Measurements from ENCODE around the gene CCDC89.

The CCDC89 gene

GRCh38 chr11:85705800-85706199, 19.8 kb upstream of the CCDC89 start:
- TF ChIP-seq ZFX (IDR thresholded peaks at IDR 0.05; ENCODE audit: borderline replicate concordance), result no peak
- TF ChIP-seq, protein P1, sequence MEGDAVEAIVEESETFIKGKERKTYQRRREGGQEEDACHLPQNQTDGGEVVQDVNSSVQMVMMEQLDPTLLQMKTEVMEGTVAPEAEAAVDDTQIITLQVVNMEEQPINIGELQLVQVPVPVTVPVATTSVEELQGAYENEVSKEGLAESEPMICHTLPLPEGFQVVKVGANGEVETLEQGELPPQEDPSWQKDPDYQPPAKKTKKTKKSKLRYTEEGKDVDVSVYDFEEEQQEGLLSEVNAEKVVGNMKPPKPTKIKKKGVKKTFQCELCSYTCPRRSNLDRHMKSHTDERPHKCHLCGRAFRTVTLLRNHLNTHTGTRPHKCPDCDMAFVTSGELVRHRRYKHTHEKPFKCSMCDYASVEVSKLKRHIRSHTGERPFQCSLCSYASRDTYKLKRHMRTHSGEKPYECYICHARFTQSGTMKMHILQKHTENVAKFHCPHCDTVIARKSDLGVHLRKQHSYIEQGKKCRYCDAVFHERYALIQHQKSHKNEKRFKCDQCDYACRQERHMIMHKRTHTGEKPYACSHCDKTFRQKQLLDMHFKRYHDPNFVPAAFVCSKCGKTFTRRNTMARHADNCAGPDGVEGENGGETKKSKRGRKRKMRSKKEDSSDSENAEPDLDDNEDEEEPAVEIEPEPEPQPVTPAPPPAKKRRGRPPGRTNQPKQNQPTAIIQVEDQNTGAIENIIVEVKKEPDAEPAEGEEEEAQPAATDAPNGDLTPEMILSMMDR (IDR thresholded peaks at IDR 0.05), result no peak
- H3K27ac ChIP-seq, result no peak overlapping the region

GRCh38 chr11:85704967-85705366, 19.0 kb upstream of the CCDC89 start:
- no peak for TF ChIP-seq ZFX (IDR thresholded peaks at IDR 0.05; ENCODE audit: borderline replicate concordance)
- TF ChIP-seq, protein P1 (IDR thresholded peaks at IDR 0.05), result no peak
- no peak overlapping the region for H3K27ac ChIP-seq

DNA sequence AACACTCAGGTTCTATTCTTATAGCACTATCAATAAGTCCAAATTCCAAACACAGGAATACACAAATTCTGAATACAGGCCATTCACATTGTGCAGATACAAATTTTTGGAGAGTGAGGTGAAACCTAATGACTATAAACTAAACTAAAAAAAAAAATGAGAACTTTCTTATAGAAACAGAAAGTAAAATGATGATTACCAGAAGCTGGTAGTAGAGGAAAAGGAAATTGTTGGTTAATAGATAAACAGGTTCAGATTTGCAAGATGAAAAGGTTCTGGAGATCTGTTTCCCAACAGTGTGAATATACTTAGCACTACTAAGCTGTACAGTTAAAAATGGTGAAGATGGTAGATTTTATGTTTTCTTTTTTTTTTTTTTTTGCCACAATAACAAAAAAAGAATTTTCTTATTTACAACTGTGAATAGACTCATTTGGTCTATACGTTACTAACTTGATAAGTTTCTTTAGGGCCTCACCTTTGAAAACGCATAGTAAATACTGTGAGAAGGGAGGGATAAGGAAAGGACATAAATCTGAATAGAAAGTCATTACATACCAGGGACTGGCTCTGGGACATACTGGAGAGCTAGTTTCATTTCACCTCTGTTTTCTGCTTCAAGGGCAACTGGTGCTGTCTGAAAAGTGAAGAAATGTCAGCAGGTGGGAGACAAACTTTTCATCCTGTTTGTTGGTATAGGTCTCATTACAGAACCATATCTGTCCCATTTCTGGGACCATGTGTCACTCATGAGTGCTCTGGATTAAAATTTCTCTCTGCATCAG, 14.2 kb upstream of the CCDC89 start:
- H3K27ac ChIP-seq, result no peak overlapping the region
- no peak for TF ChIP-seq ZFX (IDR thresholded peaks at IDR 0.05; ENCODE audit: borderline replicate concordance)
- TF ChIP-seq, protein P1 (IDR thresholded peaks at IDR 0.05), result no peak

- TF ChIP-seq ZFX (IDR thresholded peaks at IDR 0.05; ENCODE audit: borderline replicate concordance), result no peak
- TF ChIP-seq, protein P1 (IDR thresholded peaks at IDR 0.05), result no peak
- no peak overlapping the region for H3K27ac ChIP-seq
These were observed 12.2 kb upstream of the CCDC89 start for GRCh38 chr11:85698195-85698594.

DNA sequence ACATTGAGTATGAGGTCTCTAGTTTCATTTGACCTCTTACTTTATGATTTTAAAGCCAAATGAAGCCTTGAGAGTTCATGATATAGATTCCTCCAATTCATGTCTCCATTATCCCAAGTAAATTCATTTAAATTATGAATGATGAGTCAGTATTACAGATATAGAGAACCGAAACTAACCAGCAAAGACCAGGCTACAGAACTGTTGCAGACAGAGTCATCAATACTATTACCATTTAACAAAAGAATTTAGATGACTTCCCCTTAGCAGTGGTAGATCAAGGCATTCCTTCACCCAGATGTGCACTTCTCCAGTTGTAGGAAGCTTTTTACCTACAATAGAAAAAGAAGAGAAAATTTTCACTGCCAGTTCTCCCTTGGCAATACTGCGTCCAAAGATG, 11.8 kb upstream of the CCDC89 start:
- H3K27ac ChIP-seq, result no peak overlapping the region
- TF ChIP-seq, protein P1 (IDR thresholded peaks at IDR 0.05), result no peak
- no peak for TF ChIP-seq ZFX (IDR thresholded peaks at IDR 0.05; ENCODE audit: borderline replicate concordance)

GRCh38 chr11:85695546-85695945, 9.6 kb upstream of the CCDC89 start:
- no peak overlapping the region for H3K27ac ChIP-seq
- TF ChIP-seq, protein P1 (IDR thresholded peaks at IDR 0.05), result no peak
- no peak for TF ChIP-seq ZFX (IDR thresholded peaks at IDR 0.05; ENCODE audit: borderline replicate concordance)

- TF ChIP-seq, protein P1 (IDR thresholded peaks at IDR 0.05), result peak; percentile 69
- TF ChIP-seq ZFX (IDR thresholded peaks at IDR 0.05; ENCODE audit: borderline replicate concordance), result no peak
- H3K27ac ChIP-seq, result no peak overlapping the region
These were observed 8.5 kb upstream of the CCDC89 start for GRCh38 chr11:85694385-85694980.
